Measurements from ENCODE around the gene CRYBG3. TPM values are rescaled to one million over a fixed set of nuclear protein-coding genes. Genes with fewer than 3 reads are reported as not detected.

CRYBG3 gene
- total and polyA plus RNA-seq, 4 experiments from 2014 or later = 0.83 to 12.3 (median 7.5) TPM

DNA sequence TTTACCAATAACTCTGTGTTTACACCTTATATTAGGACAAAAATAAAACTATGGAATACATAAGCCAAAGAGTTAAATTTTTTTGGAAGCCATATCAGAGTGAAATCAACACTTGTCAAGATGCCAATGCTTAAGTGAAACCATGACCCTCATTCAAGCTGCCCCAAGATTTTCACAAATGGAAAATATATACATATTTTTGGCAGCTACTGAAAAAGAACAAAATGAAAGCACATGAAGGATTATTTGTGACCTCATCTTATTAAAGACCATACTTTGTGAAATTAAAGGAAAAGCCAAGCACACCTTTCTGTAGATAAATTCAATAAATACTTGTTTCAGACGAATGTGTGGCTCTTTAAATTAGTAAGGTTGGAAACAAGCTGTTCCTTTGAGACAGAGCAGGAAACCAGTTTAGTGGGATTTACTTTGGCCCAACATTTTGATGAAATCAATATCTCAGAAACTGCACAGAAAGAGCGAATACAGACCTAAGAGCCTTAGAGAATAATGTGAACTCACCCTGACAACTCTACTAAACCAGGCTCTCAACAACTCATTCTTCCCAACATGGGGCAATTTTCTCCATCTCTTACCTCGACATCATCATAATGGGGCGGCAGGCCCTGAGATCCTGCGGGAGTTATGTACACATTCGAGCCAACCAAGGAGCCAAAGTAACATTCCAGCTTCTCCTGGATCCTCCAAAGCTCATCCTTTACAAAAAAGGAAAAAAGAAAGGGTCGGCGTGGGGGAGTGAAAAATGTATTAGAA lies 139.4 kb downstream of the CRYBG3 start:
- Histone ChIP-seq H3K27me3 (ENCODE audit: insufficient read depth, low read length) (no peaks in the 10 kb centered on the region), H3K4me3 (ENCODE audit: low read length in 2 of 2) (no peak overlapping the region), H3K36me3 (ENCODE audit: insufficient read depth, low read length) (peaks cover 34% of the 10 kb centered on the region), H3K9me3 (ENCODE audit: control insufficient read depth in 1 of 2, low read length in 2 of 2) (no peaks in the 10 kb centered on the region), H3K27ac (ENCODE audit: low read depth, low read length) (no peak overlapping the region), H3K4me1 (ENCODE audit: insufficient read depth, low read length) (peaks cover 19% of the 10 kb centered on the region)
- intact Hi-C loops (cut with micrococcal nuclease) = no loop called here
- ChIA-PET CTCF (ENCODE audit: partially characterized antibody) (interaction anchor here (1.5 kb wide), 1 partner anchor 78 kb away, joined by 4 read pairs; no protein-coding TSS in a partner anchor), POLR2A (ENCODE audit: partially characterized antibody) (no interaction called here)
- Mint-ChIP-seq H3K9me3 (no peaks in the 10 kb centered on the region), H3K4me3 (no peak overlapping the region), H3K36me3 (peaks cover 45 to 74% of the 10 kb centered on the region in 2 donors), H3K27ac (no peak overlapping the region), H3K4me1 (peaks cover 25 to 46% (median 36%) of the 10 kb centered on the region in 4 donors), H3K27me3 (no peaks in the 10 kb centered on the region)
- DNase-seq = no peak

DNA sequence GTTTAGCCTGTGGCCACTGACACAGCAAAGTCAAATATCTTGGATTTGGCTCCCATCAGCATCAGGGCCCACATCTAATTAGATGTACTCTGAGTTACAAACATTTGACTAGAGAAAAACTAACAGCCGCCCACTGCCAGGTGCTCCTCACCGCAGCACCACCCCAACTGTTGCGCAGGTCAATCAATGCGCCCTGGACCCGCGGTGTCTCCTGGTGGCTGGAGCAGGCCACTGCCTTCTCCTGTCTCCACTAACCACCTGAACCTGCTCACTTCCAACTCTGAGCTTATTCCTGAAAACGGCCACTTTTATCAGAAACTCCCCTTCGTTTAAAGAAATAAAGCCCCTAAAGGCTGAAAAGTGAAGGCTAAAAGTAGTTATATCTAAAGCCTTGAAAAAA lies 146.2 kb downstream of the CRYBG3 start:
- peaks cover 12% of the 10 kb centered on the region for H3K36me3 ChIP-seq (ENCODE audit: insufficient read depth, low read length)
- intact Hi-C loops (cut with micrococcal nuclease) = no loop called here
- no peaks in the 10 kb centered on the region for H3K9me3 ChIP-seq (ENCODE audit: control insufficient read depth in 1 of 2, low read length in 2 of 2)
- no peak overlapping the region for H3K27ac ChIP-seq (ENCODE audit: low read depth, low read length)
- peaks cover 62% of the 10 kb centered on the region for H3K4me1 ChIP-seq (ENCODE audit: insufficient read depth, low read length)
- no peaks in the 10 kb centered on the region for H3K27me3 ChIP-seq (ENCODE audit: insufficient read depth, low read length)
- H3K9me3 Mint-ChIP-seq = no peaks in the 10 kb centered on the region
- H3K27ac Mint-ChIP-seq = no peak overlapping the region
- DNase-seq = no peak
- CTCF ChIA-PET (ENCODE audit: partially characterized antibody) = interaction anchor here (1.2 to 3.0 kb wide), 4 partner anchors 25 to 176 kb away, joined by 3 to 11 read pairs (median 4); partner anchors contain the start of gene CRYBG3
- no peaks in the 10 kb centered on the region for H3K27me3 Mint-ChIP-seq
- POLR2A ChIA-PET (ENCODE audit: partially characterized antibody) = interaction anchor here (1.6 kb wide), 1 partner anchor 54 kb away, joined by 3 read pairs; no protein-coding TSS in a partner anchor
- no peak overlapping the region for H3K4me3 ChIP-seq (ENCODE audit: low read length in 2 of 2)
- H3K4me1 Mint-ChIP-seq = peaks cover 56 to 90% (median 73%) of the 10 kb centered on the region in 4 donors
- peaks cover 35 to 37% of the 10 kb centered on the region in 2 donors for H3K36me3 Mint-ChIP-seq
- peak overlapping the region in 1 of 8 donors; percentile 39 for H3K4me3 Mint-ChIP-seq

GRCh38 chr3:97968376-97968775 lies 146.6 kb downstream of the CRYBG3 start:
- POLR2A ChIA-PET (ENCODE audit: partially characterized antibody) = no interaction called here
- Mint-ChIP-seq H3K27ac (peak overlapping the region in 2 of 7 donors; percentile 20 to 57), H3K9me3 (no peaks in the 10 kb centered on the region), H3K4me1 (peaks cover 56 to 90% (median 75%) of the 10 kb centered on the region in 4 donors), H3K36me3 (peaks cover 34 to 36% of the 10 kb centered on the region in 2 donors), H3K27me3 (no peaks in the 10 kb centered on the region), H3K4me3 (peak overlapping the region in 3 of 8 donors; percentile 30 to 39 (median 35))
- Histone ChIP-seq H3K27me3 (ENCODE audit: insufficient read depth, low read length) (no peaks in the 10 kb centered on the region), H3K4me1 (ENCODE audit: insufficient read depth, low read length) (peaks cover 60% of the 10 kb centered on the region), H3K9me3 (ENCODE audit: control insufficient read depth in 1 of 2, low read length in 2 of 2) (no peaks in the 10 kb centered on the region), H3K27ac (ENCODE audit: low read depth, low read length) (no peak overlapping the region), H3K4me3 (ENCODE audit: low read length in 2 of 2) (no peak overlapping the region), H3K36me3 (ENCODE audit: insufficient read depth, low read length) (peaks cover 12% of the 10 kb centered on the region)
- intact Hi-C loops (cut with micrococcal nuclease) = no loop called here
- CTCF ChIA-PET (ENCODE audit: partially characterized antibody) = interaction anchor here (0.9 to 3.0 kb wide), 4 partner anchors 25 to 176 kb away, joined by 3 to 11 read pairs (median 4); partner anchors contain the start of gene CRYBG3
- no peak for DNase-seq

- Mint-ChIP-seq H3K9me3 (no peaks in the 10 kb centered on the region), H3K4me1 (peaks cover 48 to 85% (median 70%) of the 10 kb centered on the region in 4 donors), H3K4me3 (peak overlapping the region in 2 of 8 donors; percentile 6 to 8), H3K27ac (peak overlapping the region in 1 of 7 donors; percentile 14), H3K36me3 (peaks cover 24 to 28% of the 10 kb centered on the region in 2 donors), H3K27me3 (no peaks in the 10 kb centered on the region)
- H3K36me3 ChIP-seq (ENCODE audit: insufficient read depth, low read length) = peaks cover 8% of the 10 kb centered on the region
- no peaks in the 10 kb centered on the region for H3K27me3 ChIP-seq (ENCODE audit: insufficient read depth, low read length)
- H3K4me1 ChIP-seq (ENCODE audit: insufficient read depth, low read length) = peaks cover 52% of the 10 kb centered on the region
- POLR2A ChIA-PET (ENCODE audit: partially characterized antibody) = no interaction called here
- H3K27ac ChIP-seq (ENCODE audit: low read depth, low read length) = no peak overlapping the region
- CTCF ChIA-PET (ENCODE audit: partially characterized antibody) = interaction anchor here (3.0 kb wide), 1 partner anchor 147 kb away, joined by 11 read pairs; the partner anchor contains the start of gene CRYBG3
- no peak overlapping the region for H3K4me3 ChIP-seq (ENCODE audit: low read length in 2 of 2)
- intact Hi-C loops (cut with micrococcal nuclease) = no loop called here
- DNase-seq = no peak
- no peaks in the 10 kb centered on the region for H3K9me3 ChIP-seq (ENCODE audit: control insufficient read depth in 1 of 2, low read length in 2 of 2)
These were observed 147.7 kb downstream of the CRYBG3 start for GRCh38 chr3:97969541-97969940.

DNA sequence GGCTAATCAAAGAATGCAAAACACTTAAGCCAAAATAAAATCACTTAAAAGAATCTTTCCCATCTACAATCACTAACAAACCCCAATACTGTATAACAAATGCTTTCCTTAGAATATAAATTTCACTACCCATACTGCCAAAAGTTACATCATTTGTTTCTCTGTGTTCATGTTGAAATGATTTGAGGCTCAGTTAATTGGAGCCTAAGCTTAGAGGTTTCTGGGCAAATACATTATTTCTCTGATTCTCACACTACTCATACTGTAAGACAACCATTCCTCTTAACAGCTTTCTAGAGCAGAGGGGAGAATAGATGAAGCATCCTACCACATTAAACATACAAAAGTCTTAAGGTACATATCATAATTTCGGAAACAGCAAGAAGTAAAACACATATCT lies 148.3 kb downstream of the CRYBG3 start:
- Mint-ChIP-seq H3K27ac (peak overlapping the region in 5 of 7 donors; percentile 11 to 53 (median 24)), H3K4me1 (peaks cover 45 to 85% (median 66%) of the 10 kb centered on the region in 4 donors), H3K27me3 (no peaks in the 10 kb centered on the region), H3K36me3 (peaks cover 22 to 23% of the 10 kb centered on the region in 2 donors), H3K9me3 (no peaks in the 10 kb centered on the region), H3K4me3 (peak overlapping the region in 7 of 8 donors; percentile 65 to 96 (median 94))
- ChIA-PET POLR2A (ENCODE audit: partially characterized antibody) (no interaction called here), CTCF (ENCODE audit: partially characterized antibody) (interaction anchor here (0.7 to 2.0 kb wide), 4 partner anchors 15 to 148 kb away, joined by 3 to 12 read pairs (median 4); partner anchors contain the start of gene CRYBG3)
- Histone ChIP-seq H3K27me3 (ENCODE audit: insufficient read depth, low read length) (no peaks in the 10 kb centered on the region), H3K36me3 (ENCODE audit: insufficient read depth, low read length) (peaks cover 8% of the 10 kb centered on the region), H3K4me3 (ENCODE audit: low read length in 2 of 2) (no peak overlapping the region), H3K4me1 (ENCODE audit: insufficient read depth, low read length) (peaks cover 52% of the 10 kb centered on the region), H3K27ac (ENCODE audit: low read depth, low read length) (no peak overlapping the region), H3K9me3 (ENCODE audit: control insufficient read depth in 1 of 2, low read length in 2 of 2) (no peaks in the 10 kb centered on the region)
- DNase-seq = no peak
- intact Hi-C loops (cut with micrococcal nuclease) = loop anchor here (5.0 kb wide), 1 partner anchor 622 kb away; the partner anchor contains the start of gene CPOX

DNA sequence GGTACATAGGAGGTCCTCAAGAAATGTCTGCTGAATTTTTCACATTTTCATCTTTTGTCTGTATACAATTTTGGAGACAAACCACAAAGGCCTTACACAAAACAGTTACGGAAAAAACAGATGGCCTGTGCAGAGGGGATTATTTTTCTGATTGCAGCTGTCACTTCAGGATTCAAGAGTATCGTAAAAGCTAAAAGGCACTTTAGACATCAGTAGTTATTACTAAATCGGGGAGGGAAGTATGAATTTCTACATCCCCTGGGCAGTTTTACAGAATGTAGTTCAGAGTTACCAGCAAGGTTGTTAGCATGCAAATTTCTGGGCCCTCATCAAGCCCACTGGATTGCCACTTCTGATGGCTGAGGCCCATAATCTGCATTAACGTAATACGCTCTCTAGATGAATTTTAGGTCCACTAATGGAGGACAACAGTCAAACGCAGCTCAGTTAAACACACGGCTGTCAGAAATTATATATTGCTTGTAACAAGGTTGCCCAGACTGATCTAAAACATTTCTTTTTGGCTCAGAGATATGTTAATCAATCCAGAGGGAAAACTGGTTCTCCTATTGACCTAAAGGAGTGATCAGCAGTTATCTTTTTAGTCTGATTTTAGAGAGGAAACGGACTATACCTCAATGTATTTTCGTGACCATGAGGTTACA lies 149.3 kb downstream of the CRYBG3 start:
- CTCF ChIA-PET (ENCODE audit: partially characterized antibody) = interaction anchor here (0.7 to 2.0 kb wide), 12 partner anchors 17 to 206 kb away, joined by 3 to 12 read pairs (median 3); partner anchors contain the start of genes ARL6 and CRYBG3
- H3K27ac Mint-ChIP-seq = peak overlapping the region; percentile 91 to 96 (median 95)
- peak overlapping the region; percentile 88 to 96 (median 94) for H3K4me3 Mint-ChIP-seq
- H3K27me3 Mint-ChIP-seq = no peaks in the 10 kb centered on the region
- H3K4me1 Mint-ChIP-seq = peaks cover 42 to 78% (median 60%) of the 10 kb centered on the region in 4 donors
- H3K27me3 ChIP-seq (ENCODE audit: insufficient read depth, low read length) = no peaks in the 10 kb centered on the region
- peaks cover 15 to 16% of the 10 kb centered on the region in 2 donors for H3K36me3 Mint-ChIP-seq
- POLR2A ChIA-PET (ENCODE audit: partially characterized antibody) = interaction anchor here (0.6 to 1.5 kb wide), 5 partner anchors 20 to 207 kb away, joined by 3 to 12 read pairs (median 4); partner anchors contain the start of genes ARL6 and CRYBG3
- DNase-seq = no peak
- peaks cover 52% of the 10 kb centered on the region for H3K4me1 ChIP-seq (ENCODE audit: insufficient read depth, low read length)
- H3K4me3 ChIP-seq (ENCODE audit: low read length in 2 of 2) = peak overlapping the region in 1 of 2 donors; percentile 54
- no peaks in the 10 kb centered on the region for H3K9me3 Mint-ChIP-seq
- H3K36me3 ChIP-seq (ENCODE audit: insufficient read depth, low read length) = peaks cover under 1% of the 10 kb centered on the region
- peak overlapping the region; percentile 41 for H3K27ac ChIP-seq (ENCODE audit: low read depth, low read length)
- H3K9me3 ChIP-seq (ENCODE audit: control insufficient read depth in 1 of 2, low read length in 2 of 2) = no peaks in the 10 kb centered on the region
- intact Hi-C loops (cut with micrococcal nuclease) = loop anchor here (1.0 to 5.0 kb wide), 3 partner anchors 60 to 621 kb away; partner anchors contain the start of gene CPOX

All from CD4-positive, alpha-beta memory T cell (primary cell).